SK-N-SH treated with all-trans-retinoic acid at 6 μM for 48 hours (cell line): ENCODE results near the gene ARHGAP8.

Experiments
- ARNTL ChIP-seq: fragments of 450-650 bp; formaldehyde crosslinking; IDR thresholded peaks from 2 replicates; pipeline ENCODE4 v1.5.0; 2020; ENCODE audit warnings: low read depth, mild to moderate bottlenecking, moderate library complexity, borderline replicate concordance
- CREB5 ChIP-seq: fragments of 250-450 bp; sonication (Bioruptor Pico); IDR thresholded peaks from 2 replicates; pipeline ENCODE4 v1.5.1; 2020; ENCODE audit warnings: low read depth, mild to moderate bottlenecking, moderate library complexity
- ESRRG ChIP-seq: fragments of 250-450 bp; sonication (Bioruptor Pico); IDR thresholded peaks from 2 replicates; pipeline ENCODE4 v1.6.1; 2021; ENCODE audit warnings: mild to moderate bottlenecking
- ISL1 ChIP-seq: fragments of 250-450 bp; sonication (Bioruptor Pico); IDR thresholded peaks from 2 replicates; pipeline ENCODE4 v2.1.2; 2022; ENCODE audit warnings: mild to moderate bottlenecking, moderate library complexity
- OSR1 ChIP-seq: fragments of 250-450 bp; sonication (Bioruptor Pico); IDR thresholded peaks from 2 replicates; pipeline ENCODE4 v1.8.0; 2022; ENCODE audit warnings: moderate library complexity, mild to moderate bottlenecking, inconsistent platforms
- PATZ1 ChIP-seq: fragments of 250-450 bp; sonication (Bioruptor Pico); IDR thresholded peaks from 2 replicates; pipeline ENCODE4 v1.8.0; 2020; ENCODE audit warnings: mild to moderate bottlenecking, moderate library complexity, borderline replicate concordance
- POU6F1 ChIP-seq: fragments of 250-450 bp; sonication (Bioruptor Pico); IDR thresholded peaks from 2 replicates; pipeline ENCODE4 v1.8.0; 2021; ENCODE audit warnings: low read depth, mild to moderate bottlenecking, moderate library complexity, borderline replicate concordance
- PPARA ChIP-seq: fragments of 250-450 bp; sonication (Bioruptor Pico); IDR thresholded peaks from 2 replicates; pipeline ENCODE4 v1.5.0; 2020; ENCODE audit warnings: mild to moderate bottlenecking, borderline replicate concordance
- RARB ChIP-seq: fragments of 250-450 bp; sonication (Bioruptor Pico); IDR thresholded peaks from 2 replicates; pipeline ENCODE4 v1.8.0; 2021; ENCODE audit warnings: mild to moderate bottlenecking, moderate library complexity
- SNAI2 ChIP-seq: fragments of 250-450 bp; sonication (Bioruptor Pico); IDR thresholded peaks from 2 replicates; pipeline ENCODE4 v1.5.0; 2020; ENCODE audit warnings: mild to moderate bottlenecking, moderate library complexity
- TOX ChIP-seq: fragments of 250-450 bp; sonication (Bioruptor Pico); IDR thresholded peaks from 2 replicates; pipeline ENCODE4 v1.8.0; 2021; ENCODE audit warnings: mild to moderate bottlenecking, moderate library complexity, borderline replicate concordance
- ZFP3 ChIP-seq: fragments of 250-450 bp; sonication (Bioruptor Pico); IDR thresholded peaks from 2 replicates; pipeline ENCODE4 v1.5.0; 2020; ENCODE audit warnings: mild to moderate bottlenecking, moderate library complexity
- ZFP30 ChIP-seq: fragments of 450-650 bp; formaldehyde crosslinking; IDR thresholded peaks from 2 replicates; pipeline ENCODE4 v1.5.0; 2022; ENCODE audit warnings: mild to moderate bottlenecking, moderate library complexity
- ZNF565 ChIP-seq: fragments of 450-650 bp; formaldehyde crosslinking; conservative IDR thresholded peaks from 2 replicates; pipeline ENCODE4 v1.5.0; 2020; ENCODE audit warnings: low read depth, mild to moderate bottlenecking, moderate library complexity

- TF ChIP-seq ESRRG (CRISPR knock-in tag) (no peak), OSR1 (CRISPR knock-in tag) (no peak), ISL1 (CRISPR knock-in tag) (no peak), TOX (CRISPR knock-in tag) (no peak), PATZ1 (CRISPR knock-in tag) (no peak), SNAI2 (no peak), ZNF565 (CRISPR knock-in tag) (no peak), POU6F1 (CRISPR knock-in tag) (no peak), ARNTL (CRISPR knock-in tag) (no peak), ZFP3 (no peak), ZFP30 (CRISPR knock-in tag) (no peak), RARB (CRISPR knock-in tag) (no peak), CREB5 (CRISPR knock-in tag) (no peak), PPARA (CRISPR knock-in tag) (no peak)
These were observed 113.0 kb downstream of the ARHGAP8 start for GRCh38 chr22:44865193-44866057.
